Renal cortical epithelial cell (primary cell): Measurements from ENCODE around the gene CDC25C. TPM values are rescaled to one million over a fixed set of nuclear protein-coding genes. Genes with fewer than 3 reads are reported as not detected.
A peak's percentile ranks its signal among the peaks of the same experiment; 100 is the strongest.
"Not testable (repeated sequence)": the region's sequence is repeated elsewhere in the genome, so short reads cannot be mapped to it uniquely, and the experiment has no call there.

ENCODE experiments used
- DNase-seq: peaks from one replicate; pipeline ENCODE4 v3.0.0-alpha.2; 2011; ENCODE audit warnings: low read depth
- total RNA-seq: library from RNA; depleted of rRNA; stranded (reverse); fragments of >200 nt; gene quantifications from 2 replicates; pipeline ENCODE4 v1.2.3, GENCODE V29; 2014

The CDC25C gene
- total RNA-seq, 1 donor from 2014 or later = 0.35 TPM

DNA sequence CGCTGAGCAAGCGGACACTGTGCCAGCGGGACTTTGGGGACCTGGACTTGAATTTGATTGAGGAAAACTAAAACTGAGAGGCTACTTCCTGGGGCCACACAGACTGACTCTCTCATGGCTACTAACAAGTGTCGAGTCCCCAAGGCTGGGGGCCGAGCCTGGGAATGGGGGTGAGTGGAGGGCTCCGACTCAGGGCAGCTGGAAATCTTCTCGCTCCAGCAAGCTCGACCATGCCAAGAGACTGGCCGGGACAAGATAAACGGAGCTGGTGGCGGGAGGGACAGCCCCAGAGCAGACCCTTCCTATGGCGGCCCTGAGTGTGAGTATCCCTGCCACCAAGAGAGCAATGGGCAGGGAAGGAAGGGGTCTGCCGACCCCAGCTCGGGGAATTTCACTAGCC, 15.3 kb upstream of the CDC25C start:
- DNase-seq = no peak

- no peak for DNase-seq
These were observed 13.5 kb upstream of the CDC25C start for GRCh38 chr5:138344887-138345622.

- DNase-seq = no peak
These were observed 8.4 kb upstream of the CDC25C start for GRCh38 chr5:138340008-138340407.

GRCh38 chr5:138339464-138339863, 7.9 kb upstream of the CDC25C start:
- no peak for DNase-seq

GRCh38 chr5:138339091-138339456, 7.5 kb upstream of the CDC25C start:
- DNase-seq = no peak

- DNase-seq = no peak
These were observed 6.9 kb upstream of the CDC25C start for GRCh38 chr5:138338411-138339090.

DNA sequence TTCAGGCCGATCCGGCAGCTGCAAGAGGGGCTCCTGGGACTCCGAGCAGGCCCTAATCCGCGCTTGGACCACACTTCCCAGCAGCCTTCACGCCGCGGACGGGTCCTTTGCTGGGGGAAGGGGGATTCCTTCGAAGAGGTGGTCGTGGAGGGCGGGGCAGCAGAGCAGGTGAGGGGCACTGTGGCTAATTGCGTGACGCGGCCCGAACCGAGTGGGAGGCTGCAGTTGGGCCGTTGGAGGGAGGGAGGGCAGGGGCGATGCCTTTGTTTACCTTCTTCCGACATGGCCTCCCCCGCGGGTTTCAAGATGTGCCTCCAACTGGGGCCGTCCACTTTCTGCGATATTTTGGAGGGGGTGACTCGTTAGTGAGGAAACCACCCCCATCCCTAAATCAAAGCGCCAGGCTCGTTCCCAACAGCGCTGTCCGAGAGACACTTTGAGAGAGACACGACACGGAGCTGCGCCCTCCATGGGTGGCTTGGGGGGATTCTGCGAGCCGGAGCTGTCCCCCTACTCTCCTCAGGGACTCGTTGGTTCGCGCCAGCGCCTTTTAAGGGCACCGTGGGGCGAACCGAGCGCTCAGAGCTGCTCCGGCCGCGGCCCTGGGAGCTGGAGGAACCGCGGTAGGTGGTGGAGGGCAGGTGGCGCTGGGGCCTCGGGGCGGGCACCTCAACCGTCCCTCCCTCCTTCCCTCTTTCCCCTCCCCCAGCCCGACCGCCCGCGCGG, 6.2 kb upstream of the CDC25C start, which contains the start of gene FAM53C:
TSS of gene FAM53C (plus strand) at position 582 of the 726 bp plus-strand sequence. CDS start 3,070 bp downstream, outside the sequence.
- peak; percentile 69 for DNase-seq

- peak; percentile 56 for DNase-seq
These were observed 5.5 kb upstream of the CDC25C start for GRCh38 chr5:138336952-138337684.

DNA sequence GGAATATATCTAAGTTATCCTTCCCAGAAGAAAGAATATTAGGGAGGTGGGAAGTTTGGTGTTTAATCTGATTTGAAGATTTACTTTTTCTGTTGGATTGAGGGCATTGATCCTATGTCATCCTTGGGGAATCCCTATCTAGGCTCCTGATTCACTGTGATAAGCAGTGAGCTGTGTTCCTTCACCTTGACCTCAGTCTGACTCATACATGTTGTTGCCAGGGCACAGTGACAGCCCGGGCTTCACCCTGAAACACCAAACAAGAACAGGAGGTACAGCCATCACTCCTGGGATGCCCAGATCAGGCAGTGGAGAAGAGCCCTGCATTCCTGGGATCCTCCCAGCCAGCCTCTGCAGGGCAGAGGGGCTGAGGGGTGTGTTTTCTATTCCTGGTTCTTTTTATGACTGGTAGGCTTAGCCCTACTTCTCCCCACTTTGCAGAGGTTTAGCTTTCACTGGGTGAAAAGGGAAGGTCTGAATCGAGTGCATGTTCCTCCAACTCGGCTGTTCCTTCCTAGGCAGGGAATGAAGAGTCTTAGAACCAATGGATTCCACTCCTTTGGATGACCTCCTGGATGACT, 3.4 kb upstream of the CDC25C start:
- DNase-seq = no peak

DNA sequence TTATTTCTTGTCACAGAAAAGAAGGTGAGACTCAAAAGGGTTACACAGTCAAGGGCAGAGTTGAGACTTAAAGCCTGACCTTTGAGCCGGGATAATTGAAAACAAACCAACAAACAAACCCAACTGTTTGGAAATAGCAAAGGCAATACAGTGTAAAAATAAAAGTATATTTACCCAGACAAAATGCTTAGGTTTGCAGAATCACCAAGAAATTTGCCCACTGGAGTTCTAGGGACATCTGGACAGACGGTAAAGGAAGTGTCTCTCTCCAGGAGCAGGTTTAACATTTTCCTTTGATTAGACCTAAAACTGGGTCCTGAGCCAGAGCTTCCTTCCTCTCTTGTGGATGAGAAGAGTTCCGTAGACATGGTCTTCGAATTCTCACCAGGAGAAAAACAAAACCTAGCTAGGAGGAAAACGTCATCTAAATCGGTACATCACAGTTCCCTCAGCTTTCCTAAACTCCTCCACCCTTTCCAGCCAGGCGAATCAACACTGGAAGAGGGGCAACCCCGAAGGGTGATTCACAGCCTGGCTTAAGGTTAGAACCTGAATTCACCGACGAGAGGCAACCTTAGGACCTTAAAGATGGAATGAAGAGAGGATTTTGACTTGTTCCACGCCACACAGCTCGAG, 673 bp downstream of the CDC25C start:
- DNase-seq = peak; percentile 26

GRCh38 chr5:138318211-138318610, 13.4 kb downstream of the CDC25C start:
- DNase-seq = not testable (repeated sequence)

DNA sequence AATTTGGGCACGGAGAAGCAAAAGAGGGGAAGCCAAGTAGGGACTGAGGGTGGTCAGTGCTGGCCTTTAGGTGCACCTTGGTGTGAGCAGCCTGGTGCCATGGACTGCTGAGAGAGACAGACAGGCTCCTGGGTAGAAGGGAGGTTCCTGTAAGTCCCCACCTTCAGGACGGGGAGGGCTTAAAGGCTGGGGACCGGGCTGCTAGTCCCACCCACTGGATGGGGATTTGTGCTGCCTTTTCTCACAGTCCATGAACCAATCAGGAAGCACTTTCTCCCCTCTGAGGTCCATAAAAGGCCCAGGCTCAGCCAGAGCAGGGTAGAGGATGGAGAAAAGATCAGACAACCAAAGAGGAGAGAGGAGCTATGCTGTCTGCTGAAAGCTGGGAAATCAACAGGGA, 15.2 kb downstream of the CDC25C start:
- no peak for DNase-seq

DNA sequence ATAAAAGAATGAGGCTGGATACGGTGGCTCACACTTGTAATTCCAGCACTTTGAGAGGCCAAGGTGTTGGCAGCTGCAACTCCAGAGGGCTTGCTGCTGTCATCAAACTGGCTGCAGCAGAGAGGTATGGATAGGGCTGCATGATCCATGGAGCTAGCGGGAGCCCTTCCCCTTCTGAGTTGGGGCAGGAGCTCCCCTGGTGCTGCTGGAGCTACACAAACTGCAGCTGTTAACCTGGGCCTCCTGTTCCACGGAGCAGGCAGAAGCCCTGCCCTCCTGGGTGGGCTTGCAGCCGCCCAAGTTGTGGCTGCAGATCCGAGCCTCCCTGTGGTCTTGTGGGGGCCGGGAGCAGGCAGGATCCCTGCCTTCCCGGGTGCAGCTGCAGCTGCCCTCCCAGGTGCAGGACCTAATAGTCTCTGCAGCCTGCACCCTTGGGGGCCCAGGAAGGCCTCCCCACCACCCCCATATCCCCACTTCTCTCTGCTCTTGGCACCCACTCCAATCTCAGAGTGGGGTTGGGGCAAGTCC, 15.8 kb downstream of the CDC25C start:
- DNase-seq = no peak

GRCh38 chr5:138305797-138306196, 25.8 kb downstream of the CDC25C start:
- no peak for DNase-seq

DNA sequence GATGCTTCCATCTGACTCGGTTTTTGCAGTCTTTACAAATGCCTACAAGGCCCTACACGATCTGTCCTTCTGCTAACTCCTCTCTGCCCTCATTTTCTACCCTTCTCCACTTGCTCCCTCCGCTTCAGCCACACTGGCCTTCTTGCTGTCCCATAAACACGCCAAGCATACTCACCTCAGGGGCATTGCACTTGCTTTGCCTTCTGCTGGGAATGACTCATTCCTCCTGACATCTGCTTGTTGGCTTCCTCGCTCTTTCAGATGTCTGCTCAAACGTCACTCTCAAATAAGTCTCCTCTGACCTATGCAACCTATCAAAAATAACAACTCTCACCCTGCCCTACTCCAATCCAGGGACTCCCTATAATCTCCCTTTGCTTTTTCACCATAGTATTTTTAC, 28.2 kb downstream of the CDC25C start:
- DNase-seq = peak; percentile 15

DNA sequence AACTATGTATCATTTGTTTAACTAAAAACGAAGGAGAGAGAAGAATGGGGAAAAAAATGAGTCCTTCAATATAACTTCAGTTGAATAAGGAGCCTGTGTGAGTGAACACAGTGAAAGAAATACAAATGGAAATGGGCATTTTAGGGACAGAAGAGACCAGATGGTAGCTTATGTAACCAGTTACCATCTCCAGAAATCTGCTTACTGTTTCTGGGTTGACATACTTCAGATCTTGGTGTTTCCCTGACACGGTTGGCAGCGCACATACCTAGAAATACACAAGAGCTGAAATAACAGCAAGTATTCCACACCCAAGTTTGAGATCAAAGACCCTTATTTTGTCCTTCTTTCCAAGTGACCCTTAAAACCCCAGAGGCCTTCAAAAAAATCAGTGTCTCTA, 42.3 kb downstream of the CDC25C start:
- no peak for DNase-seq

DNA sequence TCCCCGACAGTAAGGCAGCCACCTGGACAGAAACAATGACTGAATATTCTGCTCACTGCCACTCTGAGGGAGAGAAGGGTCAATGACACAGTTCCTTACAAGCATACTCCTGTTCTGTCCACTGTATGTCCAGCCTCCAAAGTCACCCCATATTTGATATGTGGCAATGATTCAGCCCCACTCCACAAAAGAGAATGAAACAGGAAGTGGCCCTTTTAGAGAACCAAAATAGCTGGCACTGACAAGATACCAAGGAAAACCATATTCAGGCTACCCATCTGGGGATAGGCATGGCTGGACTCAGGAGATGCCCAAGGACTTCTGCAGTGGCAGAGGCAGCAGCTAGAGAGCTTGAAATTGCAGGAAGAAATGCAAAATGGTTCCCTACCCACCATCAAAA, 44.4 kb downstream of the CDC25C start:
- DNase-seq = no peak

DNA sequence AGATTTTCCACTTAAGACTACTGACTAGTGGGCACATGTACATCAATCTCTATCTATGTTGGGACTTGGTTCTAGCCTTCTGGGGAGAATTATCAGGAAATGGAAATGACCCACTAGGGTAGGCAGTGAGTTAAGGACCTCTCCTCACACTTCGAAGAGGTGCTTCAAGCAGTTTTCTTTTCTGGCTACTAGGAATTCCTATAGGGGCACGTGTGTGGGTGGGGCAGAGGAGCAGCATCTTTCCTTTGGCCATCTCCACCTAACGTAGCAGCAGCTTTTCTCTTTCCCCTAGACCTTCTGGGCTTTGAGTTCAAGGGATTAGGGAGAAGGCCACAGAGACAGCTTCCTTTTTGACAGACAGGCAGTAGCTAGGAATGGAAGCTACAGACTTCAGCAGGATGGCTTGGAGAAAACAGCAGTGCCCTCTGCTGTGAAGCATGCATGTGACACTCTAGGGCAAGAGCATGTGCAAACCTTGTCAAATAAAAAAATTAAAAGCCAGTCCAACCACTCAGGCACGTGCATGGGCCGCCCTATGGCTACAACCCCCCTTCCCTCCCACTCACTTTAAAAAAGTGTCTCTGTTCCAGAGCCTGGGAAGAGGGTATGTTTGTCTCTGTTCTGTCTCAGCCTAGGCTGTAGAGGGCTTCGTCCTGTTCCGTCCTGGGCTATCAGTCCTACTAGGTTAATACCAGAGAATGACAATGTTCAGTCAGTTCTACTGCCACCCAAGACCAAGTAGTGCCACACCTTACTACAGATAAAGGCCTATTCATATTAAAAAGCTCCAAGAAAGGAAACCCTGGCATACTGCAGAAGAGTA, 48.5 kb downstream of the CDC25C start:
- DNase-seq = peak; percentile 69

DNA sequence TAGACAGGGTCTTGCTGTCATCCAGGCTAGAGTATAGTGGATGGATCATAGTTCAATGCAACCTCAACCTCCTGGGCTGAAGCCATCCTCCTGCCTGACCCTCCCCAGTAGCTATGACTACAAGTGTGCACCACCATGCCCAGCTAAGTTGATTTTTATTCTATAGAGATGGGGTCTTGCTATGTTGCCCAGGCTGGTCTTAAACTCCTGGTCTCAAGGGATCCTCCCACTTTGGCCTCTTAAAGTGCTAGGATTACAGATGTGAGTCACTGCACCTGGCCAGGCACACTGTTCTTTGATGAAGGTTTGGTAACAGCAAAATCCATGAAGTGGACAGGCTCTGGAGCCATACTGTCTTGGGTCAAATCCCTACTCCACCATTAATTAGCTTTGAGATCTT, 50.7 kb downstream of the CDC25C start:
- no peak for DNase-seq
